Measurements from ENCODE around the gene SLC6A19.
"Not testable (repeated sequence)": the region's sequence is repeated elsewhere in the genome, so short reads cannot be mapped to it uniquely, and the experiment has no call there.

SLC6A19 gene

GRCh38 chr5:1201327-1202025, at the start of gene SLC6A19:
Gene SLC6A19 (plus strand): TSS chr5:1201595. CDS start chr5:1201651, 56 bp downstream.
- DNase-seq (ENCODE audit: low read depth in 2 of 2), result no peak

- DNase-seq (ENCODE audit: low read depth in 2 of 2), result no peak
Measured at GRCh38 chr5:1152156-1152555, 49.2 kb upstream of the SLC6A19 start.

DNA sequence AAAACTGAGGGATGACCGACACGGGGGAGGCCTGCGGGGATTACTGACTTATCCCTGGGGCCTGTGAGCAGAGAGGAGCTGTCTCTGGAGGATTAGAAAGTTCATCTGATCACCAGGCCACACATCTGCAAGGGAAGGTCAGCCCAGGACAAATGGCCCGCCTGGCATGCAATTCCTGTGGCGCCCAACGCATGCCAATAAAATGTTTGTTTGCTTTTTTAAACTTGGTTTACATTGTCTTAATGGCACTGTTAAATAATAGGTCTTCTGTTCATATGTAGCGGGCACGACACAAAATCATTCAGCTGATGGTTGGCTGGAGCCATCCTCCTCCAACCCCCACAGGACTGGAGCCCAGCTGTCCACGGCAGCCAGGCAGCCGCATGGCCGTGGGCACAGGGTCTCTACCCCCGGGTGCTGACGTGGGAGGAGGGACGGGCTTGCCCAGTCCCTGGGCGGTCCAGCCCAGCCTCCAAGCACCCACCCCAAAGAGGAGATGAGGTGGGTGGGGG, 48.6 kb upstream of the SLC6A19 start:
- DNase-seq (ENCODE audit: low read depth in 2 of 2), result no peak

GRCh38 chr5:1153428-1153827, 48.0 kb upstream of the SLC6A19 start:
- DNase-seq (ENCODE audit: low read depth in 2 of 2), result no peak

DNA sequence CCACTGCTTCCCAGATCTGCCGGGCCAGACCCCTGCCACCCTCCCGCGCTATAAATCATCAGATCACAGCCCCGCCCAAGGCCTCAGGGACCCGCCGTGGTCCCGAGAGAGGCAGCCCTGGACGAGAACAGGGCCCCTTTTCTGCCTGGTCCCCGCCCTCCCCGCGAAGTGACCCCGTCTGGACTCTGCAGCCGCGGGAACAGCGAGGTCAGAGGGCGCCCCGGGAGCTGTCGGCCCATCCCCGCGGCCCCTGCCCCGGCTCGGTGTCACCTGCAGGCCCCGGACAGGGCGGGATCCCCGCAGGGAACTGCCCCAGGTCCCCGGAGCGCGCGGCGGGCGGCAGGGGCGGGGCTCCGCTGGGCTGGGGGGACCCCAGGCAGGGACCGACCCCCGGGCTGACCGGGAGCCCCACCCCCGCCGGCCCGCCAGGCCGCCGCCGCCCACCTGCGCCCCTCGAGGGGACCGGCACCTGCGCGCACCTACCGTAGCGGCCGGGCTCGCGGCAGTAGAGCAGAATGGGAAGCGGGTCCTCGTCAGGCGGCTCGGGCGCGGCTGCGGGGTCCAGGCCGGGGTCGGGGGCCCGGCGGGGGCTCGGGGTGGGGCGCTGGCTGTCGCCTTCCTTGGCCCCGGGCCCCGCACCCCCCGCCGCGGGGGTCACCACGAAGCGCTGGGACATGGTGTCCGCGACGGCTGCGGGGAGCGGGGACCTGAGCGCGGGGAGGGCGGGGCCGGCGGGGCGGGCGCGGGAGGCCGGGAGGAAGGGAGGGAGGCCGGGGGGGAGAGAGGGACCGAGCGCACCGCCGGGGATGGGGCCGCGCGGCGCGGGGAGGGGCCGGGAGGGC, 46.0 kb upstream of the SLC6A19 start:
- DNase-seq (ENCODE audit: low read depth in 2 of 2), result no peak

DNA sequence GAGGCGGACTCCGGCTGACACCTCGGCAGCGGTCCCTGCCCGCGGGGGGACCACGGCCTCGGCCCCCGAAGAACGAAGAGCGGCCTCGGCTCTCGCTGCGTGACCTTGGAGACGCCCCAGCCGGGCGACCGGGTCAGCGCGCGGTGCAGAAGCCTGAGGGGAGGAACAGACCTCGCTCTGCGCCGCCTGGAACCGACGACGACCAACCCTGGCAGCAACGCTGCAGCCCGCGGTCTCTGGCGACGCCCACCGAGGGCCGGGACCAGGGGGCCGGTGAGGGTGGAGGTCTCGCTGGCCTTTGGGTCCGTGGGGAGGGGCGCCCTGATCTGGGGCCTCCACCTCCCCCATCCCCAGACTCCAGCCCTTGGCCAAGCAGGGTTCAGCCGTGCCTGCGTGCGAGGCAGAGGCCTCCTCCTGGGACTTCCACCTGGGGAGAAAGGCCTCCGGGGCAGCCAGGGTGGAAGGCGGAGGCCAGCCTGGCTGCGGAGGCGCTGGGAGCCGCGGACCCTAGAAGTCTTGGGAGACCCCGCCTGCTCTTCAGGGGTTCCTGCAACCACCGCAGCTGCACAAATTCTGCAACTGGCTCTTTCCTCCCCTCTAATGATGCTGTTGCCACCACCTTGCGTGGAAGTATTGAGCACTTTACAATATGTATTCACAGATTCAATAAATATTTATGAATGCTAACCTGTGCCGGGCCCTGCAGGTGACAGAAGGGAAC, 45.2 kb upstream of the SLC6A19 start:
- no peak for DNase-seq (ENCODE audit: low read depth in 2 of 2)

DNA sequence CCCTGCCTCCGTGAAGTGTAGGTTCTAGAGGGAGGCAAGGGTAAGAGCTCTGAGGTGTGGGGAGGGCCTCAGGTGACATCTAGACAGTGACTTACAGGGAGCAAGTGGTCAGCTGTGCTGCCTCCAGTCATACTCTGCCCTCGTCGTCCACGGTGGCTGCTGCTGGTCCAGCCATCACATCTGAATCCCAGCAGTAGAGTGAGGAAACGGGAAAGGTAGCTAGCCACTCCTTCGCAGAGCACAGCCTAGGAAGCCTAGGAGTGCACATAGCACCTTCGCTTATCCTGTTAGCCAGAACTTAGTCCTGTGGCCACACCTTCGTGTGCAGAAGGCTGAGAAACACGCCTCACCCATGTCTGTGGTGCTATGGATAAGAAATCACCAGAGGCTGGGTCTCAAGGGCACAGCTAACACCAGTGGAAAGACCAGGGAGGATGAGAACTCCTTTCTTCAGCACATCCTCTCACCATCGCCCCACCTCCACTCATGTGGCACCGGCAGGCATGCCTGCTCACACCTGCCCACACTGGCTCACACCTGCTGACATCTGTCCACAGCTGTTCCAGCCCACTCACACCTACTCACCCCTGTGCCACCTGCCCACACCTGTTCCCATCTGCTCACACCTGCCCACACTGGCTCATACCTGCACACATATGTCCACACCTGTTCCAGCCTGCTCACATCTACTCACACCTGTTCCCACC, 44.5 kb upstream of the SLC6A19 start:
- no peak for DNase-seq (ENCODE audit: low read depth in 2 of 2)

DNA sequence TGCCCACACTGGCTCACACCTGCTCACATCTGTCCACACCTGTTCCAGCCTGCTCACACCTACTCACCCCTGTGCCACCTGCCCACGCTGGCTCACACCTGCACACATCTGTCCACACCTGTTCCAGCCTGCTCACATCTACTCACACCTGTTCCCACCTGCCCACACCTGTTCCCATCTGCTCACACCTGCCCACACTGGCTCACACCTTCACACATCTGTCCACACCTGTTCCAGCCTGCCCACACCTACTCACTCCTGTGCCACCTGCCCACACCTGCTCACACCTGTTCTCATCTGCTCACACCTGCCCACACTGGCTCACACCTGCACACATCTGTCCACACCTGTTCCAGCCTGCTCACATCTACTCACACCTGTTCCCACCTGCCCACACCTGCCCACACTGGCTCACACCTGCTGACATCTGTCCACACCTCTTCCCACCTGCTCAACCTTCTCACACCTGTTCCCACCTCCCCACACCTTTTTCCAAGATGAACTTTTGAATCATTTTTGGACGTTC, 43.9 kb upstream of the SLC6A19 start:
- DNase-seq (ENCODE audit: low read depth in 2 of 2), result not testable (repeated sequence)

DNA sequence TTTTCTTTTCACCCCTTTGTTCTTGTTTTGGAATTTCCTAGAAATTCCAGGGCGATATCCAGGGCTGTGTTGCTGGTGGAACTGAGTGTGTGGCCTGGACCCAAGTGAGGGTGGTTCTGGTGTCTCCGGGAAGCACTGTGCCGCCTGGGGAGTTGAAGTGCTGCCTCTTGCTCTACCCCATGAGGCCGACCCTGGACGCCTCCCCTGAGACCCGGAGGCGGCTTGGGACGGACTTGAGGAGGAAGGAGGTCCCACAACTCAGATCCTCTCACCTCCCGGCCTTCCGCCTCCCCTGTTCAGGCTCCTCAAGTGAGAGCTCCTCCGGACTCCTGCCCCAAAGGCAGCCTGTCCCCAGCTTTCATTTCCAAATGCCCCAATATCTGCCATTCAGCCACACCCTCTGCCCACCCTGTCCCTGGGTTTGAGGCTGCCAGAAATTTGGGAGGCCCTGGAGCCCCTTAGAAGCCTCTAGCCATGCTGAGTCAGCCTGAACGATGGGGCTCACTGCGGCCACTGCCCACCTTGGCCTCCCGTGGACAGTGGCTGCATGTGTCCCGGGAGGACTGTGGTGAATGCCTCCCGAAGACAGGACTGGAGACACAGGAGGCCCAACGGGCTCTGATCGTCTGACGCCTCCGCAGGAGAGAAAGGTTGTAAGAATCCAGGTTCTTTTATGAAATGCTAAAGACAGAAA, 42.6 kb upstream of the SLC6A19 start:
- DNase-seq (ENCODE audit: low read depth in 2 of 2), result no peak

DNA sequence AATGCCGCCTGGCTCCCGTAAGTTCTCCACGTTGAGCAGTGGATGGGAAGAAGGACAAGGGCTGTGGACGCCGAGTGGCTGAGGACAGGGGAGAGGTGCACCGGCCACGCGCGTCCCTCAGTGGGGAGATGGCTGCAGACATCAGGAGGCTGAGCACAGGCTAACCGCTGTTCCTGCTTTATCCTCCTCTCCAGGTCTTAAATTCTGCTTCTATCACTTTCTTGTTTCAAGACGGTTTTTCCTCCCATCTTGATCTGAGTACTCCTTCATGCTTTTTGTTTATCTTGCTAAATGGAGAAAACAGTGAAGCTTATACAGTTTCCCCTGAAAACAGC, 42.1 kb upstream of the SLC6A19 start:
- no peak for DNase-seq (ENCODE audit: low read depth in 2 of 2)

DNA sequence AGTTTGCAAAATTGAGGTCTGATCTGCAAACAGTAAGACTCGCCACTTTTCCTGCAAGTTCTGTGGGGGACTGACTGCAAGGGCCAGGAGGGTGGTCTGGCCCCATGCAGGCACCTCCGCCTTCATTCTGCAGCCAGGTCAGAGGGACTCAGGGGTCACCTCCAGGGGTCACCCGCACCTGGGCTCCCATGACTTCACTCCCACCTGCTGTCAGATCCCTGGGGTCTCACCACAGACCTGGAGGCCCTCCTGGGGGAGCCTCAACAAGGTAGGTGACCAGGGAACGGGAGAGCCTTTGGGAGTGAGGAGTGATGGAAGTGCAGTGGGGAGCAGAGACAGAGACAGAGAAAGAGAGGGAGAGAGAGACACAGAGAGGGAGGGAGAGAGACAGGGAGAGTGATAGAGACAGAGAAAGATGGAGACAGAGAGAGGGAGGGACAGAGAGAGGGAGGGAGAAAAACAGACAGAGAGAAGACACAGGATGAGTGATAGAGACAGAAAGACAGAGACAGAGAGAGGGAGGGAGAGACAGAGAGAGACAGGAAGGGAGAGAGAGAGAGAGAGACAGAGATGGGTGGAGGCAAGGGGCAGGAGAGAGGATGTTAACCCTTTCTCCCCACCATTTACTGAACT, 41.5 kb upstream of the SLC6A19 start:
- no peak for DNase-seq (ENCODE audit: low read depth in 2 of 2)

DNA sequence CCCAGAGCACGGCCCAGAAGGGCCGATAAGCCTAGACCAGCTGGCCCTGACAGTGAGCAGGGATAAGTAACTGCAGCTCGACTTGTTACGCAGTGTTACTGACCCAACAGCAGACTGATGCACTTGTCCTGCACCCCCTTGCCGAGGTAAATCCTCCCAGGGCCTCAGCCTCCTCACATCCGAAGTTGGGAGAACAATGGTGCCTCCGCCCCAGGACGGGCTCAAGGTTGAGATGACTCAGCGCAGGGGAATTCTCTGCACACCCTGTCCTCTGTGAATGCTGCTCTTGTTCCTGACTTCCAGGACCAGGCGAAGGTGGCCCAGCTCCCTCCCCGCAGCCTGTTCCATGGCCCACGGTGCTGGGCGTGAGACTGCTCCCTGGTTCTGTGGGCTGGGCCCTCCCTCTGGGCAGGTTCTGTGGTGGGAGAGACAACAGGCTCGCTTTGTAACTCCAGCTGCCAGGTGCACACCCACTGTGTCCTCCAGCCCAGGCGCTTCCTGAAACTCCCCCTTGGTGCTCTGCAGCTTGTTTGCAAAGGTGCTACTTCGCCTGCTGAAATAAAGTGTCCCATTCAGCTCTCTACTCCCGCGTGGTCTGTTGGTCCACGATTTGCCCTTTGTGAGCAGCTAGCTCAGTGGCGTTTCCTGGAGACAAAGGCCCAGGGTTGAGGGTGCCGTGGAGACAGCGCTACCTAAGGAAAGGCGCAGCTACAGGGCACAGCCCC, 40.1 kb upstream of the SLC6A19 start:
- DNase-seq (ENCODE audit: low read depth in 2 of 2), result no peak

GRCh38 chr5:1161833-1162229, 39.6 kb upstream of the SLC6A19 start:
- no peak for DNase-seq (ENCODE audit: low read depth in 2 of 2)

DNA sequence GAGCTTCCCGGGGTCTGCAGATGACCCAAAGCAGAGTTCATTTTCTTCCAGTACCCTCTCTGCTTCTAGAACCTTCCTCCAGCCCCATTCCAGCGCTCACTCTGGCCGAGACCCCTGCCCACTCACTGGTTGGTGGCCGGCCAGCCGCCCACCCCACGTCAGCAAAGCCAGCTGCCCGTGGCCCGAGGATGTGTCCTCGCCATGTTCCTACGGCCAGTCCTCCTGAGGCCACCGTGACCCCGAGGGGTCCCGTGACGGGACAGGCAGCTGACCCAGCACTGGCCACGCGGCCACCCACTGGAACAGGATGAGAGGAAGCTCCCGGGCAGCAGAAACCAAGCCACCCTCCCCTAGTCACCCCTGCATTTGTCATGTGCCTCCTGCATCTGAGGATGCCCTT, 39.1 kb upstream of the SLC6A19 start:
- DNase-seq (ENCODE audit: low read depth in 2 of 2), result no peak

- no peak for DNase-seq (ENCODE audit: low read depth in 2 of 2)
Measured at GRCh38 chr5:1162751-1163150, 38.6 kb upstream of the SLC6A19 start.

DNA sequence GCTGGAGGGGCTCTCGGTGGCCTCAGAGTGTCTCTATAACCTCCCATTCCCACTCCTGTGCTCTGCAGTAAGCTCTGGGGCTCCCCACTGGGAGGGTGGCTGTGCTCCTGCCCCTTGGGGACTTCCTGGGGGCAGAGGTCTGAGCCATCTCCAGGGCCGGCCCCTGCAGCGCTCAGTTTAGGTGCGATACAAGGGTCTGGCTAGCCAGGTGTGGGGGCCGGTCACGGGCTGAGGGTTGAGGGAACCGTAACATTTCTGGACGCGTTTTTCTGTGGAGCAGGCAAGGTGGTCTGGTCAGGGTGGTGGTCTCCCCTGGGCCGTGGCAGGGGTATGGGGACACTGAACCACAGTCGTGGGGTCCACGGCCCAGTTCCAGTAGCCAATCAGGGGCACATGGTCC, 38.0 kb upstream of the SLC6A19 start:
- DNase-seq (ENCODE audit: low read depth in 2 of 2), result no peak

GRCh38 chr5:1163879-1164278, 37.5 kb upstream of the SLC6A19 start:
- no peak for DNase-seq (ENCODE audit: low read depth in 2 of 2)

- no peak for DNase-seq (ENCODE audit: low read depth in 2 of 2)
Measured at GRCh38 chr5:1164696-1165630, 36.4 kb upstream of the SLC6A19 start.

GRCh38 chr5:1165864-1166263, 35.5 kb upstream of the SLC6A19 start:
- DNase-seq (ENCODE audit: low read depth in 2 of 2), result no peak
